NCI-H2107 (cell line): Measurements from ENCODE around the gene SCAMP5.

Experiments used
- DNase-seq: peaks from one replicate; lab custom pipeline; 2025; lab: John Stamatoyannopoulos, UW

Gene SCAMP5

GRCh38 chr15:75070674-75071073 lies 75.3 kb downstream of the SCAMP5 start:
- DNase-seq = no peak
